Measurements from ENCODE around the gene LSM7. TPM values are rescaled to one million over a fixed set of nuclear protein-coding genes. Genes with fewer than 3 reads are reported as not detected.

Gene LSM7
- total RNA-seq, 2 experiments from 2014 or later: 144 to 146 TPM

DNA sequence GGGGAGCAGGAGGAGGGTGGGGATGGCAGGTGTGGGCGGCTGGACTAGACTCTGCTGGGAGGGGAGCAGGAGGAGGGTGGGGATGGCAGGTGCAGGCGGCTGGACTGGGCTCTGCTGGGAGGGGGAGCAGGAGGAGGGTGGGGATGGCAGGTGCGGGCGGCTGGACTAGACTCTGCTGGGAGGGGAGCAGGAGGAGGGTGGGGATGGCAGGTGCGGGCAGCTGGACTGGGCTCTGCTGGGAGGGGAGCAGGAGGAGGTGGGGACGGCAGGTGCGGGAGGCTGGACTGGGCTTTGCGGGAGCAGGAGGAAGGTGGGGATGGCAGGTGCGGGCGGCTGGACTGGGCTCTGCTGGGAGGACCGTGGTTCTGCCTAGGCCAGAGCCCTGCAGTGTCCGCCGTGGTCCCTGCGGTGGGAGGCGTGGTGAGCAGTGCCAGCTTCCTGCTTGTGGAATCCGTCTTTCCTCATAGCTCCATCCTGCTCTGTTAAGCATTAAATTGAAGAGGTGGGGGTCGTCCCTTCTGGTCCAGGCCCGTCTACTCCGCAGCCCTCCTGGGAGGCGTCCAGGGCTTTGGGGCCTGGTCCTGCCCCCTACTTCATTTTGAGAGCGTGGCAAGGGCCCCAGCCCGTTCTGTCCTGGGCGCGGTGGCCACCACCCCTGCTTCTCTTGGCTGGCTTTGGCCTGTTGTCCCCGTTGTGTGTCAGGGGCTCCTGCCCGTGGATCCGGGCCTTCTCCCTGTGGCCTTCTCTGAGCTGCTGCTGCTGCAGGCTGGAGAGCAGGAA, 4.8 kb upstream of the LSM7 start:
- no peaks in the 10 kb centered on the region for H3K9me3 Mint-ChIP-seq (ENCODE audit: insufficient read depth)
- DNase-seq: no peak
- H3K36me3 Mint-ChIP-seq (ENCODE audit: low read depth): peaks cover 21% of the 10 kb centered on the region
- H3K27ac Mint-ChIP-seq: peak overlapping the region; percentile 63
- peaks cover 46% of the 10 kb centered on the region for H3K4me1 Mint-ChIP-seq (ENCODE audit: low read depth)
- CTCF ChIA-PET: no interaction called here
- H3K27me3 Mint-ChIP-seq (ENCODE audit: low read depth): no peaks in the 10 kb centered on the region
- no peak for ATAC-seq
- H3K4me3 Mint-ChIP-seq: no peak overlapping the region
- POLR2A ChIA-PET: no interaction called here

- H3K9me3 Mint-ChIP-seq (ENCODE audit: insufficient read depth): no peaks in the 10 kb centered on the region
- CTCF ChIA-PET: interaction anchor here (0.9 to 1.7 kb wide), 2 partner anchors 60 to 71 kb away, joined by 3 to 5 read pairs; no protein-coding TSS in a partner anchor
- peaks cover 25% of the 10 kb centered on the region for H3K36me3 Mint-ChIP-seq (ENCODE audit: low read depth)
- DNase-seq (peak; percentile 86), ATAC-seq (peak; percentile 66)
- H3K27me3 Mint-ChIP-seq (ENCODE audit: low read depth): no peaks in the 10 kb centered on the region
- POLR2A ChIA-PET: interaction anchor here (0.9 kb wide), 1 partner anchor 144 kb away, joined by 3 read pairs; no protein-coding TSS in a partner anchor
- H3K4me3 Mint-ChIP-seq: peak overlapping the region; percentile 61
- H3K27ac Mint-ChIP-seq: peak overlapping the region; percentile 97
- H3K4me1 Mint-ChIP-seq (ENCODE audit: low read depth): peaks cover 49% of the 10 kb centered on the region
Measured at GRCh38 chr19:2332341-2333026, 4.1 kb upstream of the LSM7 start.

GRCh38 chr19:2331601-2332246, 3.3 kb upstream of the LSM7 start:
- POLR2A ChIA-PET: interaction anchor here (0.9 kb wide), 1 partner anchor 145 kb away, joined by 3 read pairs; no protein-coding TSS in a partner anchor
- H3K9me3 Mint-ChIP-seq (ENCODE audit: insufficient read depth): no peaks in the 10 kb centered on the region
- peak overlapping the region; percentile 97 for H3K27ac Mint-ChIP-seq
- DNase-seq: no peak
- H3K27me3 Mint-ChIP-seq (ENCODE audit: low read depth): no peaks in the 10 kb centered on the region
- peak; percentile 1 for ATAC-seq
- H3K4me1 Mint-ChIP-seq (ENCODE audit: low read depth): peaks cover 57% of the 10 kb centered on the region
- CTCF ChIA-PET: interaction anchor here (0.9 to 1.7 kb wide), 2 partner anchors 61 to 71 kb away, joined by 3 to 5 read pairs; no protein-coding TSS in a partner anchor
- peaks cover 29% of the 10 kb centered on the region for H3K36me3 Mint-ChIP-seq (ENCODE audit: low read depth)
- H3K4me3 Mint-ChIP-seq: no peak overlapping the region

DNA sequence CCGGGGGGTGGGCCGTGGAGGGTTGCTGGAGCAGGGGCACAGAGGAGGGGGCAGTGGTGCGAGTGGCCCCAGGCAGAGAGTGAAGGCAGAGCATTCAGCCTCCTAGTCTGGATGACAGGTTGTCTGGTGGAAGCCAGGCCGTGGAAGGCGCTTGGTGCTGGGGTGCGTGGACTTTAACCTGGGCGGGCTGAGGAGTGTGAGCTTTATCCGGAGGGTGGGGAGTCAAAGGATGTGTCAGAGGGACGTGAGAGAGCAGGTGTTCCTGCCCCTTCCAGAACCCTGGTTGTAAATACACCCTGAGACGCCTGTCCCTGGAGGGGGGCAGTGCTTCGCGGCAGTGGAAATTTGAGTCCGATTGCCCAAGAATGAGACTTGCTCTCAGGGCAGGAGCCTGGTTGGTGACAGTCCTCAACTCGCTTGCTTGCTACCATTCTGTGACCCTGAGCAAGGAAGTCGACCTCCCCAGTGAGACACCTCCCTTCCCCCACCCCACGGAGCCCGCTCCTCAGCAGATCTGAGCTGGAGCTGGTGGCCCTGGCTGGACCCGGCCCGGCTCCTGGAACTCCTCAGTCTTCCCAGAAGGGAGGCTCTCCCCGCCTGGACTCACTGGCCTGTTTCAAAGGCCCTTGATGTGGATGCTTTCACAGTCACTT, 2.4 kb upstream of the LSM7 start:
- peaks cover 65% of the 10 kb centered on the region for H3K4me1 Mint-ChIP-seq (ENCODE audit: low read depth)
- H3K4me3 Mint-ChIP-seq: peak overlapping the region; percentile 38
- peaks cover 30% of the 10 kb centered on the region for H3K36me3 Mint-ChIP-seq (ENCODE audit: low read depth)
- H3K9me3 Mint-ChIP-seq (ENCODE audit: insufficient read depth): no peaks in the 10 kb centered on the region
- no peaks in the 10 kb centered on the region for H3K27me3 Mint-ChIP-seq (ENCODE audit: low read depth)
- DNase-seq (no peak), ATAC-seq (no peak)
- POLR2A ChIA-PET: interaction anchor here (1.4 kb wide), 1 partner anchor 145 kb away, joined by 3 read pairs; the partner anchor contains the start of gene GADD45B
- H3K27ac Mint-ChIP-seq: peak overlapping the region; percentile 66
- CTCF ChIA-PET: interaction anchor here (1.7 kb wide), 1 partner anchor 62 kb away, joined by 5 read pairs; no protein-coding TSS in a partner anchor

DNA sequence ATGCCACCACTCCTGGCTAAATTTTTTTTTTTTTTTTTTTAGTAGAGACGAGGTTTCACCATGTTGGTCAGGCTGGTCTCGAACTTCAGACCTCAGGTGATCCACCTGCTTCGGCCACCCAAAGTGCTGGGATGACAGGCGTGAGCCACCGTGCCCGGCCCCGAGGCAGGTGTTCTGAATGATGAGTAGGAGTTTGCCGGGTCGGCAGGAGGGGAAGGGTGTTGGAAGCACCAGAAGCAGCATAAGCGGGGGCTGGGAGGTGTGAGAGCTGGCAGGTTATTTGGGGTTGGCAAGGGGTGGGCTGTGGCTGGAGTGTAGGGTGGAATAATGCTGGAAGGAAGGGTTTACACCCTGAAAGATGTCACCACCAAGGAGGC, 1.9 kb upstream of the LSM7 start:
- H3K27ac Mint-ChIP-seq: peak overlapping the region; percentile 66

GRCh38 chr19:2329501-2329916, 1.1 kb upstream of the LSM7 start:
- no peaks in the 10 kb centered on the region for H3K9me3 Mint-ChIP-seq (ENCODE audit: insufficient read depth)
- no peak for DNase-seq
- H3K4me3 Mint-ChIP-seq: peak overlapping the region; percentile 96
- H3K36me3 Mint-ChIP-seq (ENCODE audit: low read depth): peaks cover 34% of the 10 kb centered on the region
- ChIA-PET CTCF (no interaction called here), POLR2A (interaction anchor here (0.8 to 1.4 kb wide), 2 partner anchors 147 to 291 kb away, joined by 3 read pairs; partner anchors contain the start of gene GADD45B)
- no peak for ATAC-seq
- peak overlapping the region; percentile 91 for H3K27ac Mint-ChIP-seq
- H3K4me1 Mint-ChIP-seq (ENCODE audit: low read depth): peaks cover 74% of the 10 kb centered on the region
- H3K27me3 Mint-ChIP-seq (ENCODE audit: low read depth): no peaks in the 10 kb centered on the region

More for the DNA sequence above, 1.9 kb upstream of the LSM7 start:
- ATAC-seq (no peak), DNase-seq (no peak)
- Mint-ChIP-seq H3K36me3 (ENCODE audit: low read depth) (peaks cover 32% of the 10 kb centered on the region), H3K27me3 (ENCODE audit: low read depth) (no peaks in the 10 kb centered on the region), H3K9me3 (ENCODE audit: insufficient read depth) (no peaks in the 10 kb centered on the region), H3K4me3 (peak overlapping the region; percentile 38), H3K4me1 (ENCODE audit: low read depth) (peaks cover 69% of the 10 kb centered on the region)
- ChIA-PET POLR2A (interaction anchor here (1.4 kb wide), 1 partner anchor 146 kb away, joined by 3 read pairs; the partner anchor contains the start of gene GADD45B), CTCF (no interaction called here)

- peak overlapping the region; percentile 96 for H3K4me3 Mint-ChIP-seq
- no peaks in the 10 kb centered on the region for H3K27me3 Mint-ChIP-seq (ENCODE audit: low read depth)
- DNase-seq: no peak
- peaks cover 36% of the 10 kb centered on the region for H3K36me3 Mint-ChIP-seq (ENCODE audit: low read depth)
- peaks cover 76% of the 10 kb centered on the region for H3K4me1 Mint-ChIP-seq (ENCODE audit: low read depth)
- no peaks in the 10 kb centered on the region for H3K9me3 Mint-ChIP-seq (ENCODE audit: insufficient read depth)
- H3K27ac Mint-ChIP-seq: peak overlapping the region; percentile 91
- ChIA-PET POLR2A (interaction anchor here (0.8 kb wide), 1 partner anchor 291 kb away, joined by 3 read pairs; no protein-coding TSS in a partner anchor), CTCF (no interaction called here)
- ATAC-seq: no peak
Measured at GRCh38 chr19:2329149-2329478, 728 bp upstream of the LSM7 start.

DNA sequence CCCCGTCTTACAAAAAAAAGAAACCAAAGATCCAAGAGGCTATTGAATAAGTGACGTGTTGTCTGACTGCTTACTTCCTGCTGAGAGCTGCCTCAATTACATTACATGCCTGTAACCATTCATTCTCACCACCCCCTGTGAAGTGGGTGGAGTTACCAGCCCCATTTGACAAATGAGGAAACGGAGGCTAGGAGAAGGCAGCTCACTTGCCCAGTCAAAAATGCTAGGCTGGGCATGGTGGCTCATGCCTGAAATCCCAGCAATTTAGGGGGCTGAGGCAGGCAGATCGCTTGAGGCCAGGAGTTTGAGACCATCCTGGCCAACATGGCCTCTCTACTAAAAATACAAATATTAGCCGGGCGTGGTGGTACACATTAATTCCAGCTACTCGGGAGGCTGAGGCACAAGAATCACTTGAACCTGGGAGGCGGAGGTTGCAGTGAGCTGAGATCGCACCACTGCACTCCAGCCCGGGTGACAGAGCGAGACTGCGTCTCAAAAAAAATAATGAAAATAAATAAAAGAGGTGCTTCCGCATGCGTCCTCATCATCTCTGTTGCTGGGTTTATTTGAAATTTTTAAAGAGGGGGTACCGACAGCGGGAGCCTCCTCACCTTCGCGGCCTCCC, 499 bp downstream of the LSM7 start:
- Mint-ChIP-seq H3K36me3 (ENCODE audit: low read depth) (peaks cover 38% of the 10 kb centered on the region), H3K27ac (peak overlapping the region; percentile 99), H3K4me3 (peak overlapping the region; percentile 96), H3K4me1 (ENCODE audit: low read depth) (peaks cover 69% of the 10 kb centered on the region), H3K27me3 (ENCODE audit: low read depth) (no peaks in the 10 kb centered on the region), H3K9me3 (ENCODE audit: insufficient read depth) (no peaks in the 10 kb centered on the region)
- peak; percentile 84 for DNase-seq
- peak; percentile 73 for ATAC-seq
- POLR2A ChIA-PET: interaction anchor here (0.6 to 1.6 kb wide), 13 partner anchors 11 to 266 kb away, joined by 3 to 10 read pairs (median 4); partner anchors contain the start of genes GADD45B and LINGO3
- CTCF ChIA-PET: interaction anchor here (0.6 to 3.7 kb wide), 11 partner anchors 11 to 463 kb away, joined by 3 to 9 read pairs (median 3); no protein-coding TSS in a partner anchor

DNA sequence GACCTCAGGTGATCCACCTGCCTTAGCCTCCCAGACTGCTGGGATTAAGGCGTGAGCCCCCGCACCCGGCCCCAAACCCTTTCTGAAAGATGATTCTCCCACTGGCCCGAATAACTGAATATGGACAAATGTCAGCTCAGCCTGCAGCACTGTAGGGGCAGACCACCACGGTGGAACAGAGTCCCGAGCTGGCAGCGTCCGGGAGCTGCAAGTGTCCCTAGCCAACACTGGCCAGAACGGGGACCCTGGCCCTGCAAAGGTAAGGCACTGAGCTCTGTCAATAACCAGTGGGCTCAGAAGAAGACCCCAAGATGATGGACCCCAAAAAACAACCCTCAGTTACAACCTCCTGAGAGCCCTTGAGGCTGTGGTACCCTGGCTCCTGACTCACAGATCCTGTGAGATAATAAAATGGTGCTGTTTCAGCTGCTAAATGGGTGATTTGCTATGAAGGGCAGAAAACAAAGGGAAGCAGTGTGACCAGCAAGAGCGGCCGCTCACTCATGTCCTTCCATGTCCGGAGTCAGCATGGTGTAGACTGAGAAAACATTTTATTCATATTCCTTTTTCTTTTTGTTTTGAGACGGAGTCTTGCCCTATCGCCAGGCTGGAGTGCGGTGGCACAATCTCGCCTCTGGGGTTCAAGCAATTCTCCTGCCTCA, 1.6 kb downstream of the LSM7 start:
- ATAC-seq (no peak), DNase-seq (no peak)
- H3K9me3 Mint-ChIP-seq (ENCODE audit: insufficient read depth): no peaks in the 10 kb centered on the region
- POLR2A ChIA-PET: interaction anchor here (1.0 to 1.6 kb wide), 7 partner anchors 10 to 265 kb away, joined by 3 to 10 read pairs (median 4); partner anchors contain the start of genes GADD45B and LINGO3
- peak overlapping the region; percentile 96 for H3K4me3 Mint-ChIP-seq
- CTCF ChIA-PET: interaction anchor here (1.3 to 3.7 kb wide), 4 partner anchors 10 to 287 kb away, joined by 3 to 9 read pairs (median 4); no protein-coding TSS in a partner anchor
- H3K36me3 Mint-ChIP-seq (ENCODE audit: low read depth): peaks cover 38% of the 10 kb centered on the region
- H3K4me1 Mint-ChIP-seq (ENCODE audit: low read depth): peaks cover 60% of the 10 kb centered on the region
- peak overlapping the region; percentile 99 for H3K27ac Mint-ChIP-seq
- no peaks in the 10 kb centered on the region for H3K27me3 Mint-ChIP-seq (ENCODE audit: low read depth)

- H3K36me3 Mint-ChIP-seq (ENCODE audit: low read depth): peaks cover 38% of the 10 kb centered on the region
- ChIA-PET CTCF (interaction anchor here (0.9 to 3.7 kb wide), 2 partner anchors 68 to 87 kb away, joined by 3 to 9 read pairs; no protein-coding TSS in a partner anchor), POLR2A (interaction anchor here (0.8 kb wide), 1 partner anchor 15 kb away, joined by 3 read pairs; no protein-coding TSS in a partner anchor)
- ATAC-seq: no peak
- no peak for DNase-seq
- H3K4me1 Mint-ChIP-seq (ENCODE audit: low read depth): peaks cover 46% of the 10 kb centered on the region
- H3K27ac Mint-ChIP-seq: peak overlapping the region; percentile 99
- H3K9me3 Mint-ChIP-seq (ENCODE audit: insufficient read depth): no peaks in the 10 kb centered on the region
- peak overlapping the region; percentile 0 for H3K4me3 Mint-ChIP-seq
- no peaks in the 10 kb centered on the region for H3K27me3 Mint-ChIP-seq (ENCODE audit: low read depth)
Measured at GRCh38 chr19:2325281-2326046, 2.9 kb downstream of the LSM7 start.

Measured in activated CD8-positive, alpha-beta T cell treated with anti-CD3 and anti-CD28 coated beads, Interleukin-2, amount 10 ng/mL, durations not matched to agents 7 days and 5 days (primary cell).